ENCODE measurements around the gene SELE. TPM values are rescaled to one million over a fixed set of nuclear protein-coding genes. Genes with fewer than 3 reads are reported as not detected.

Gene SELE
- polyA plus RNA-seq, 1 donor from 2014 or later = not detected

GRCh38 chr1:169708647-169709046 lies 25.2 kb downstream of the SELE start:
- Histone ChIP-seq H3K27ac (ENCODE audit: low read length) (no peak overlapping the region), H4K20me1 (ENCODE audit: insufficient read depth) (no peaks in the 10 kb centered on the region), H3K4me3 (ENCODE audit: low read length) (no peak overlapping the region), H3F3A (ENCODE audit: insufficient read depth, low read length, poor library complexity, severe bottlenecking) (no peaks in the 10 kb centered on the region), H3K4me2 (ENCODE audit: low read length) (no peak overlapping the region), H3K9me2 (ENCODE audit: insufficient read depth, low read length) (no peaks in the 10 kb centered on the region), H3K27me3 (ENCODE audit: insufficient read depth, low read depth, low read length) (no peaks in the 10 kb centered on the region), H3K9ac (ENCODE audit: low read length) (no peak overlapping the region), H3K79me2 (replicated peaks; ENCODE audit: insufficient read depth, low read length) (no peaks in the 10 kb centered on the region), H2AFZ (ENCODE audit: low read depth, low read length) (no peak overlapping the region), H3K36me3 (ENCODE audit: insufficient read depth, low read length) (no peaks in the 10 kb centered on the region), H3K9me3 (ENCODE audit: low read length) (no peaks in the 10 kb centered on the region)
- no peak for TF ChIP-seq TAF1 (IDR thresholded peaks at IDR 0.05; ENCODE audit: low read depth)
- TF ChIP-seq CTCF (IDR thresholded peaks at IDR 0.05; ENCODE audit: poor library complexity, severe bottlenecking) = no peak
- TF ChIP-seq SMC3 (conservative IDR thresholded peaks at IDR 0.05; ENCODE audit: poor library complexity) = no peak
- TF ChIP-seq REST (IDR thresholded peaks at IDR 0.05; ENCODE audit: borderline replicate concordance) = no peak
- TF ChIP-seq EZH2 (IDR thresholded peaks at IDR 0.05; ENCODE audit: borderline replicate concordance, insufficient read depth, low read length, poor library complexity, severe bottlenecking) = no peak
- TF ChIP-seq RAD21 (conservative IDR thresholded peaks at IDR 0.05) = no peak
- TF ChIP-seq MXI1 (conservative IDR thresholded peaks at IDR 0.05; ENCODE audit: poor library complexity, severe bottlenecking) = no peak
- TF ChIP-seq POLR2AphosphoS5 (IDR thresholded peaks at IDR 0.05) = no peak
- TF ChIP-seq EP300 (conservative IDR thresholded peaks at IDR 0.05; ENCODE audit: poor library complexity, severe bottlenecking) = no peak

- Histone ChIP-seq H3K79me2 (replicated peaks; ENCODE audit: insufficient read depth, low read length) (no peaks in the 10 kb centered on the region), H3K4me2 (ENCODE audit: low read length) (no peak overlapping the region), H3K9me2 (ENCODE audit: insufficient read depth, low read length) (no peaks in the 10 kb centered on the region), H3K9ac (ENCODE audit: low read length) (no peak overlapping the region), H3K27ac (ENCODE audit: low read length) (no peak overlapping the region), H3K9me3 (ENCODE audit: low read length) (no peaks in the 10 kb centered on the region), H3K4me3 (ENCODE audit: low read length) (no peak overlapping the region), H2AFZ (ENCODE audit: low read depth, low read length) (no peak overlapping the region), H4K20me1 (ENCODE audit: insufficient read depth) (no peaks in the 10 kb centered on the region), H3F3A (ENCODE audit: insufficient read depth, low read length, poor library complexity, severe bottlenecking) (no peaks in the 10 kb centered on the region), H3K27me3 (ENCODE audit: insufficient read depth, low read depth, low read length) (no peaks in the 10 kb centered on the region), H3K36me3 (ENCODE audit: insufficient read depth, low read length) (no peaks in the 10 kb centered on the region)
- TF ChIP-seq EZH2 (IDR thresholded peaks at IDR 0.05; ENCODE audit: borderline replicate concordance, insufficient read depth, low read length, poor library complexity, severe bottlenecking) = no peak
- no peak for TF ChIP-seq EP300 (conservative IDR thresholded peaks at IDR 0.05; ENCODE audit: poor library complexity, severe bottlenecking)
- TF ChIP-seq CTCF (IDR thresholded peaks at IDR 0.05; ENCODE audit: poor library complexity, severe bottlenecking) = no peak
- no peak for TF ChIP-seq TAF1 (IDR thresholded peaks at IDR 0.05; ENCODE audit: low read depth)
- TF ChIP-seq MXI1 (conservative IDR thresholded peaks at IDR 0.05; ENCODE audit: poor library complexity, severe bottlenecking) = no peak
- no peak for TF ChIP-seq SMC3 (conservative IDR thresholded peaks at IDR 0.05; ENCODE audit: poor library complexity)
- no peak for TF ChIP-seq RAD21 (conservative IDR thresholded peaks at IDR 0.05)
- TF ChIP-seq POLR2AphosphoS5 (IDR thresholded peaks at IDR 0.05) = no peak
- TF ChIP-seq REST (IDR thresholded peaks at IDR 0.05; ENCODE audit: borderline replicate concordance) = no peak
Measured at GRCh38 chr1:169707912-169708604, 25.8 kb downstream of the SELE start.
